ENCODE results near the gene ATP2B1.
"Not testable (repeated sequence)": the region's sequence is repeated elsewhere in the genome, so short reads cannot be mapped to it uniquely, and the experiment has no call there.

The ATP2B1 gene

DNA sequence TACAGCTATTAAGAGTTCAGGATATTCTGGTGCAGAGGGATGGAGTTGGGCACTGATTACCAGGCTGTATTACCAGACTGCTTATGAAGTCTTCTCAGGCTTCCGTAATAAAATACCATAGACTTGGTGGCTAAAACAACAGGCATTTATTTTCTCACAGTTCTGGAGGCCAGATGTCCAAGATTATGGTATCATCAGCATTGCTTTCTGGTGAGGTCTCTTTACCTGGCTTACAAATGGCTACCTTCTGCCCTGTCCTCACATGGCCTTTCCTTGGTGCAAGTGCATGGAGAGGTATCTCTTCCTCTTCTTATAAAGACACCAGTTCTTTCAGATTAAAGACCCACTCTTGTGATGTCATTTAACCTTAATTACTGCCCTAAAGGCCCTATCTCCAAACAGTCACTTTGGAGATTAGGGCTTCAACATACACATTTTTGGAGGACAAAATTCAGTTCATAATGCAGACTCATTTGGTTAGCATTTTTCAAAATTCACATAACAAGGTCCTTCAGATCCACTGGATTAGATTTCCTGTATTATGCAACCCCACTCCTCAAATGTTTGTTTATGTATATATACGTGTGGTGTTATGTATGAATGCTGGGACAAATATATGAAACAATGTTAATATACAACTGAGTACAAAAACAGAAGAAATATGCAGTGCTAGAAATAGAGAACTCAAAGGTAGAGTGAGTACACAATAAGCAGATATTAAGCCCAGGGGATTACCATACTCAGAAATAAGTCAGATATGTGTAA, 9.3 kb upstream of the ATP2B1 start:
- DNase-seq (ENCODE audit: low read depth in 2 of 2, low spot score in 1 of 2): no peak

DNA sequence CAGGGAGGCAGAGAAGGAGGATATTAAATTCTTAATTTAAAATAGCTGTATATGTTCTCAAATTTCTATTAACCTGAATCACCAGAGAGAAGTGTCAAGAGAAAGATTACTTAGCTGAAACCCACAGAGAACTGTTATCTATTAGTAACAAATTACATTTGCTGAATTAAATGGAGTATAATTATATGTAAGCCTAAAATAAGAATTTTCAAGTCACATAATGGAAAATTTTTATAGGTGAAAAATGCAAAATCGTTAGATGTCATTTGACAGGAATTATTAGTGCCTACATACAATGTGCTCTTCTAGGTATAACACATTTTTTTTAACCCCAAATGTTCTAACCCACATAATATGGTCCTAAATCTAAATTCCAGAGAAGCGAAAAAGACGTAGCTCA, 4.1 kb upstream of the ATP2B1 start:
- DNase-seq (ENCODE audit: low read depth in 2 of 2, low spot score in 1 of 2): no peak

DNA sequence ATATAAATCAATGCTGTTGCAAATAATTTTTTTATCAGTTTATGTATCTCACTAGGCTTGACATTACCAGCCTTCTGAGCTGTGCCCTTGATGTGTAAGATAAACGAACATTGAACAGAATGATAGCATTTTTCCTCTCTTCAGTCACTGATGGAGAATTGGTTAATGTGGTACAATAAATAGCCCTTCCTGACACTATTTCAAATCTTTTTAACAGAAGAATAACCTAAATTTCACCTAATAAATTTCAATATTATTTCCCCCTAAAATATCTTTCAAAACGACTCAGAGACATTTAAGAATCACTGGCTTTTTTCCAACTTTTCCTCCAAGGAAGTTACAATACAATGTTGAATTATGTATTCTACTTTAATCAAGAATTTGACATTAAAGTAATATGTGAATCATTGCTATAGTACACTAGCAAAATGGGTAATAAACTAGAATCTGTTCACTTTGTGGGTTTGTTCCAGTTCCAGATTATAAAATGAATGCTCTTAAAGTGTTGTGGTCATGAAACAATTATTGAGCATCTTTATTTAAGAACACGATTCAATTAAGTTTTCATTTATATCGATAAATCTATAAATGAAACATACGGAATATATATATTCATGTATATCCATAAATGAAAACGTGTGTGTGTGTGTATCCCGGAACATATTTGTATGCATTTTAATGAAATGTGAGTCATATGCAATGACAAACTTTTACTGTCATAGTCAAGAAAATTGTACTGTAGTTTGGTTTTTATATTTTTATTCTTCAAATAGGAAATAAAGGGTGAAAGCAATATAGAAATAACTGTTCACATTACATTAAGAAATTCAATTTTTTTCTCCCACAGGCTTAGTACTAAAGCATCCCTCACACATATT, 2.5 kb upstream of the ATP2B1 start:
- DNase-seq (ENCODE audit: low read depth in 2 of 2, low spot score in 1 of 2): no peak

DNA sequence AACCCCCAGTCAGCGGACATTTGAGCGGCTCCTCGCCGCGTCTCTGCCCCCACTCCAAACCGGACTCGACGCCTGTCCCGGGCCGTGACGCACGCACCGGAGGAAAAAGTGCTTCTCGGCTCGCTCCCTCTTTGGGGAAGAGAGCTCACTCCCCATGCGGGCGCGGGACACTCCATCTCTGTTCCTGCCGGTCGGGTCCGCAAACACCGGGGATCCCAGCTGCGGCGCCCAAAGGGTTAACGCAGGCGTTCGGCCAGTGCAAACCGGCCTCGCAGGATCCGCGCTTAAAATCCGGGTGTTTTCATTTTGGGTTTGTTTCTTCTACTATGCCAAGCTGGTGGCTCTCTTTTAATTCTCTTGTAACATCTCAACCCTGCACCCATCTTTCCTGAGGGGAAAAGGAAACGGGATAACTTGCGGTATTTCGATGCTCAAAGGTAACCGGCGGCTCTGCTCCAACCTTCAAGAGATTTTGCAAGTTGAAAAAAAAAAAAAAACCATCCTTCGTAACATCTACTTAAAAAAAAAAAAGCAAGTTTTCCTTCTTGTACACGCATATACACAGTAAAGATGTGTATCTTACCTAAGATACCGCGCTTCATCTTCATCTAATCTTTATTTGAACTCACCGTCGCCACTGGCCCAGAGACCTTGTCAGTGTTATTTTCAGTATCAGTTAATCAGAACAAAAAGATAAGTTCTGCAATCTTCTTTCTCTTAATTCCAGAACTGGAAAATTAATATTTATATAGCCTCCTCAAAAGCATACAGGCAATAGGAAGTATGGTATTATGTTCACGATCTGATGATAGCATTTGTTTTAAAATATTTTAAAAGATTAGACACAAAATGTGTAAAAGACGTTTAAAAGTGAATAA, 1.6 kb upstream of the ATP2B1 start:
- no peak for DNase-seq (ENCODE audit: low read depth in 2 of 2, low spot score in 1 of 2)

DNA sequence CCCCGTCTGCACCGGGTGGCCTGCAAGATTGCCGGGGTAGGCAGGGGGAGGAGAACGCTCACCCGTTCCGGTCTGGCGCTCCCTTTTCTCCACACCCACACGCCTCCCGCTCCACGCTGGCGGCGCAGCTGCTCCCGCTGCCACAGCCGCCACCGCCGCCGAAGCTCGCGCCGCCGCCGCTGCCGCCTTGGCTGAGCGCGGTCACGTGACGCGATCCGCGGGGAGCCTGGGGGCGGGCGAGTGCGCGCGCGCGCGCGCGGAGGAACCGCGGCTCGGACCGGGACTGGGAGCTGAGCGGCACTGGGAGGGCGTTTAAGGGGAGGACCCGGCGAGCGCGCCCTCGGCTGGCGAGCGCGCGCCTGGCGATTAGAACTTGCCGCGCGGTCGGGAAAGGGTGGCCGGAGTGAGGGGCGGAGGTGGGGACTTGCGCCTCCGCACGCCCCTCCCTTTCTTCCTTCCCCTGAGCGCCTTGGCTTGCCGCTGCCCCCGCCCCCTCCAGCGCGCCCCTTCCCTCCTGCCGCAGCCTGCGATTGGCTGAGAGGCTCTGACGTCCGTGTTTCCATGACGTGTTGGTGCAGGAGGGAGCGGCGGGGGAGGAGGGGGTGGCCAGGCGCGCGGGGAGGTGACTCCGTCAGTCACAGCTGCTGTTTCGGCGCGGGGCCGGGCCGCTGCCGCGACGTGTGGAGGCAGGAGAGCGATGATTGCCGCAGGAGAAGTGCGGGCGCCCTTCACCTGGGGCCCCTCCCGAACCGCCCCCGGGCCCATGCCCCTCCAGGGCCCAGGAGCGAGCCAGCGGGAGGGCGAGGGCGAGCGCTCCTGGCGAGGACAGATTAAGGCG, 738 bp upstream of the ATP2B1 start:
- peak; percentile 99 to 100 for DNase-seq (ENCODE audit: low read depth in 2 of 2, low spot score in 1 of 2)

DNA sequence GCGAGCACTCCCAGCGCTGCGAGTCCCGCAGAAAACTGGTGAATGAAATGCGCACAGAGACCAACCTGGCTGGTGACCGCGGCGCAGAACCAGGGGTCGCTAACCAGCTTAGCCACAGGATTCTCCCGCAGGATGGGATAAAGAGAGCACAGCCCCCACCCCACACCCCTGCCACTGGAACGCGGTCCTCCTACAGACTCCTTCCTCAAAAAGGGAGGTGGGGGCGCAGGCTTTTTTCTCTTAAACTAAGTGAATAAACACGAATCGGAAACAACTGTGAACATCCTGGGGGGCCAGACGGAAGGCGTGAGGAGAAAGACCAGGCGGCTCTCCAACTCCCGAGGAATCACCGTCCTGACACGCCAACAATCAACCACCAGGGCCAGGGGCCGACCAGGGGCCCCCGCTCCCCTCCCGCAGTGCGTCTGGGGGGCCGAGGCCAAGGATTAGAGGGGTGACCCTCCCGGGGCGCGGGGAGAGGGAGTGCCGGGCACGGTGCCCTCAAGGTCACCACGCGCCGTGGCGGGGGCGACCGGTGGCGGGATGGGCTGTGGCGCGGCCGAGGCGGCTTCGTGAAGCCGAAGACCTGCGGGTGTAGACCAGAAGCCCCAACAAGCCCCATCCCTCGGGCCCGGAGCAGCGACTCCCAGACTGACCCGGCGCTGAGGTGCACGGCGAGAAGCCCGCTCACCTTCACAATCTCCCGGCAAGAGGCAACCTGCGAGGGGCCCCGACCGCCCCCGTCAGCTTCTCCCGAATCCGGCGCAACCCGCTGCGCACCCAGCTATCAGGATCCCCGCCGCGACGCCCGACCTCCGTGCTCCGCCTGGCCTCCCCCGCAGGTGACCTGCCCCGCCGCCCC, 704 bp downstream of the ATP2B1 start:
- peak in 1 of 2 donors; percentile 20 for DNase-seq (ENCODE audit: low read depth in 2 of 2, low spot score in 1 of 2)

DNA sequence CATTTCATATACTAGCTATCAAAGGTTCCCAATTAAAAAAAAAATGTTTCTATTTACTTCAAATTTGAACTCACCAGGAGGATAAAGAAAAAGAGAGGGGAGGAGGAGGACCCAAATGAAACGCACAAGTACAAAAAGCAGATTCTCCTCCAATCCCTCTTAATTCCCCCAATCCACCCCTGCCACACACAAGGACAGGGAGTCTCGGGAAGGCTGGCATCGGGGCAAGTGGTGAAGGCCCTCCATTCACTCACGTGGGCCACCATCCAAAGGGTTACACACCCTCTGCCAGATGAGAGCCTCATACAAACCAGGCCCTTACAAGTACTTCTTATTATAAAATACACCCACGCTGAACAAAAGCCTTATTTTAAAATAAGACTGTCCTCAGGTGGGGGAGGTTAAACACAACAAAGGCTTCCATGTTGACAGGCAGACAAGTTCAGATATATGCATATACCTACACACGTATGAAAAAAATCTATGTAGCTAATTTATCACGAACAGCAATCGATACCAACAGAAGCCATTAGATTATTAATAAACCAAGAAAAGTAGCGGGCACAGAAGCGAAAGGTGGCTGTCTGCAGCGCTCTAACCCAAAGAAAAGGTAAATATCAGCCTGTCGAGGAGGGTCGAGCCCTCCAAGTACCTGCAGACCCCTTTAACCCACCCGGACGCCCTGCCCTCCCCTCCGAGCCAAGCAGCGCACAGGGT, 1.5 kb downstream of the ATP2B1 start:
- no peak for DNase-seq (ENCODE audit: low read depth in 2 of 2, low spot score in 1 of 2)

DNA sequence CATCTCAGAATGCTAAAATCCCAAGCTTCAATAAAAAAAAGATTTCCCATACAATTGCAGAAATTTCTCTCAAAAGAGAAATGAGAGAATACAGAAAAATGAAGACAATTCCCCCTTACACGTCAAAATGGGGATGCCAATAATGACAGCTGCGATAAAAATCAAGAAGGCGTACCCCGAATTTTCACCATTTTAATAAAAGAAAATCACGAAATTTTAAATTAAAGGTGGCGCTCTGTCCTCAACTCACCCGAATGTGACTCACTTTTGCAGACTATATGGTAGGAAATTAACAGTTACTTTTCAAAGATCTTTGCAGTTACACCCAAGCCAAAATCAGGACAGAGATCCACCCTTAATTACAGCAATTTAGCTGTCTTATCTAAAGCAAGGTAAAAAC, 2.1 kb downstream of the ATP2B1 start:
- DNase-seq (ENCODE audit: low read depth in 2 of 2, low spot score in 1 of 2): no peak

DNA sequence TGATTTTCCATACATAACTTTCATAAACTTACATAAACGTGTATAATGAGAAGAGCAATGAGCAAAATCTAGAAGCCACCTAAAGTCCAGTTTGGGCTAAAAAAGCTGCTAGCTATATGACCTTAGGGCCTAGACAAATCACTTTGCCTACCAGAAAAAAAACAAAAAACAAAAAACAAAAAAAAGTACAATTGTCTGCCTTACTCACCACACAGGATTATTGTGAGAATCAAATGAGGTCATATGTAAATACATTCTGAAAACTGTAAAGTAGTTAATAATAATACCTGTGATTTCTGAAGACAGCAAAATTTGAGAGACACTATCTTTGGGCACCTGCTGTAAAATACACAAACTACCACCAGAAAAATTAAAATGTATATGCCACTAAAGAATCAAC, 4.2 kb downstream of the ATP2B1 start:
- no peak for DNase-seq (ENCODE audit: low read depth in 2 of 2, low spot score in 1 of 2)

DNA sequence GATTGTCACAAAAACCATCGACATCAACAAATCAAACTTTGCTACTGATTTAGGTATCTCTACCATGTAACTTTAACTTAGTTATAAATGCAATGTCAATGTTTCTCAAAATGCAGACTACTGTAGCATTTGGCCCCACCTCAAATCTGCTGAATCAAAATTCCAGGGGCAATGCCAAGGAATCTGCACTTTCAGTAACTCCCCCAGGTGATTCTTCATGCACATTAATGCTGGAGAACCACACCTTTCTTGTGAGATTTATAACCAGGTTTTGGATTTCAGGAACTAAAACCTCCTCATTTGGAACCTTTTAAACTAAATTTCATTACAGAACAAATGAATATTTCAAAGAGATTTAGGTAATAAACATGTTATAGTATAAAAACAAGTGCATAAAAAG, 4.9 kb downstream of the ATP2B1 start:
- no peak for DNase-seq (ENCODE audit: low read depth in 2 of 2, low spot score in 1 of 2)

DNA sequence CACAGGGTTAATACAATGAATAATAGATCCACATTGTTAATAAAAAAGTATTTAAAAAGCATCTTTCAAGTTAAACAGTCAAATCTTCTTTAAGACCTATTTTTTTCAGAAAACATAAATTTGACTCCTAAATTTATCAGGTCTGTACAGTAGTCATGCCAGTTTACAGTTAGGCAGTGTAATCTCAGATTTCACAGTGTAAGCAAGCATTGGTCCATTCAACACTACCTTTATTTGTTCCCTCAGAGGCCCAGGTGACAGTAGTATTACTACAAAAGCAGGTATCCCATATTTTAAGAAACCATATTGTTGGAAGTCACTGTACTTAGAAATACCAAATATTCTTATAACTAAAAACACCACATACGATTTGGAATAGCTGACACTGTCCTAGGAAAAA, 6.1 kb downstream of the ATP2B1 start:
- DNase-seq (ENCODE audit: low read depth in 2 of 2, low spot score in 1 of 2): no peak

DNA sequence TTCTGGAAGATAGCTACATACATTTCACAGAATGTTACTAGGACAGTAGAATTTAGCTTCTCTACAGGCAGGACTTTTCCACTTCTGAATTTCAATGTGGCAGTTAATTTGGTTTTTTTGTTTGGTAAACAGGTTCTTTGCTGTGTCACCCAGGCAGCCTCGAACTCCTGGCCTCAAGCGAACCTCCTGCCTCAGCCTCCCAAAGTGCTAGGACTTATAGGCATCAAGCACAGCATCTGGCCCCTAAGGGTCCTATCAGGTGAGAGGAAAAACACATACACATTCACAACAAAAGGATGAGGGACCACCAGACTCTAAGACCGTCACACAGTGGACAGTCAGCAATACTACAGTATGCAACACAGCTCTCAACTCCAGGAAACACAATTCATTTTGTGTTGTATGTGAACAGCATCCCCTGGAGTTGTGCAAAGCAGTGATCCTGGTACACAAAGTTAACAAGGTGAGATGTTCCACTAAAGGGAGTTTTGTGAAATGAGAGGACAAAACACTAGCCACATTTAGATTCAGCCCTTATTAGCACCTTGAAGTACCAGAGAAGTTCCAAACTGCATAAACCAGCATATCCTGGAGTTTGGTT, 6.9 kb downstream of the ATP2B1 start:
- DNase-seq (ENCODE audit: low read depth in 2 of 2, low spot score in 1 of 2): no peak

DNA sequence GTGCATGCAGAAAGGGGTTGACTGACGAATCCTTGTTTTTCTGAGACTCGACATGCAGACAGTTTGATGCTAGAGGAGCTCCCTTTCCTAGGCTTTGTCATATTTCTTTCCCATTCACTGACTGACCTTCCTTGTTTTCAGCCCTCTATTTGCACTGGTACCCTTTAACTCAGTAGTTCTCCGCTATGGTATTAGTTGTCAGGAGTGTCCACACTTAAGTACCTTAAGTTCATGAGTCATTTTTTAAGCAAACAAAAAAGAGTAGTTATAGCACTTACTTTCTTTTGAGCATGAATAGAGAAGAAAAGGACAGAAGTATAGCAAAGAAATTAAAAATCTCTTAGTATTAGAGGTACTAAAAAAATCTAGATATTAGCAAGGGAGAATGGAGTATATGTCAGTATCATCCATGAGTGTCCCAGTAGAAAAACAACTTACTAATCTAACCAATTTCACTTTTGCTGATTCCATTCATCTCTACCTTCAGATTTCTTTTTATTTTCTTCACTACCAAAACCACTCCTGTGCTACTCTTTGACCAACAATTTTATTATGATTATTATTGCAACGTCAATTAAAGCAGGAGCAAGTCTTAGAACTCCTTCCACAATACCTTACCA, 8.3 kb downstream of the ATP2B1 start:
- no peak for DNase-seq (ENCODE audit: low read depth in 2 of 2, low spot score in 1 of 2)

DNA sequence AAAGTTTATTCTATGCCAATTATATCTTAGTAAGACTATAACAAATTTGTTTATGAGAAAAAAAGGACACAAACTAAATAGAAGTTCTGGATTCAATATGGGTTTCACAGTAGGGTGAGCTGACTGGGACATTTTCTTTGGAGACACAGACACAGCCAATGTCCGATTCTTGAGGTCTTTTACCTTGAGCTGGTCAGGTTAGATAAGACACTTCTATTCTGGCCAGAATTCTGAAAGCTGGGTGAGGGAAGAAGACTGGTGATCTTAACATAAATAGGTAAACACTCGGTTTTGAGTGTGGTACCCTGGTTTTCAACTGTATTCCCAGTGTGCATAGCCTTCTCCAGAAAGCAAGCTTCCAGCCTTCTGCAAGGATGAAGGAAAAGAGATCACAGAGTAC, 10.0 kb downstream of the ATP2B1 start:
- DNase-seq (ENCODE audit: low read depth in 2 of 2, low spot score in 1 of 2): no peak

DNA sequence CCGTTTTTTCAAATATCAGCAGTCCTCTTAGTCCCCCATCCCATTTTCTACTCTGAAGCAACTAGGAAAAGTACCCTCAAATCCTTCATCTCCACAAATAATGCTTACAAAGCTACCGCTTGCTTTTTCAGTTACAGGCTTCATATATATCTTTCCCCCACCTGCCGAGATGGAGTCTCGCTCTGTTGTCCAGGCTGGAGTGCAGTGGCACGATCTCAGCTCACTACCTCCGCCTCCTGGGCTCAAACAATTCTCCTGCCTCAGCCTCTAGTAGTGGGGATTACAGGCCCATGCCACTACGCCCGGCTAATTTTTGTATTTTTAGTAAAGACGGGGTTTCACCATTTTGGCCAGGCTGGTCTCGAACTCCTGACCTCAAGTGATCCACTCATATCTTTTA, 10.9 kb downstream of the ATP2B1 start:
- not testable (repeated sequence) for DNase-seq (ENCODE audit: low read depth in 2 of 2, low spot score in 1 of 2)

DNA sequence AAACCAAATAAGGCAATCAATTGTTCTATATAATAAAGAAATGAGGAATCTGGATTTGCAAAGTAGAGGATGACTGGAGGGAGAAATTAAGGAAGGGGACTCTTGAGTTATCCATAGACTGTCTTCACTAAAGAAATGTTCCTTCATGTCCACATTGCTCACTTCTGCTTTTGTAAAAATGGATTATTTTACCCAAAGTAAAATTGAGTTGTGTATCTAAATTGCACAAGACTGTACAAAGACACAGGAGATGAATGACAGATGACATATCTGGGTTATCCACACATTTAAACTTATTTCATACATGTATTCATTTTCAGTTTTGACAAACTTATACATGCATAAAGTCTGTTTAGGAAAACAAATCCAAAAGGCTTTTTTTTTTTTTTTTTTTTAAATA, 11.3 kb downstream of the ATP2B1 start:
- DNase-seq (ENCODE audit: low read depth in 2 of 2, low spot score in 1 of 2): no peak

DNA sequence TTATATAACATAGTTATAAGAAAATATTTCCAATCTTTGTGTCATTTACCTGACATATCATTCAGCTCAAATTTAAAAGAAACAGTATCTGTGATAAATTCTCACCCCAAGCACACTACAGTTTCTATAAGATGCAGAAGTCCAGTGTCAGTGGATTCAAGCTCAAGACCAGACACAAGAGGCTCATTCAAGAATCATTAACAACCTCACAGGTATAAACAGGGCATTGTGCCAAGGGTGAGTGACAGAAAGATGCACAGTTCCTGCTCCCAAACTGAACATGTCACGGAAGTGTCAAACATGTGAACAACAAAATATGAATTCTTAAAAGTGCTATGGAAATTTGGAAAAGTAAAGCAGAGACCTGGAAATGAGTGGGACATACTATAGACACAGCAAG, 12.8 kb downstream of the ATP2B1 start:
- DNase-seq (ENCODE audit: low read depth in 2 of 2, low spot score in 1 of 2): no peak

DNA sequence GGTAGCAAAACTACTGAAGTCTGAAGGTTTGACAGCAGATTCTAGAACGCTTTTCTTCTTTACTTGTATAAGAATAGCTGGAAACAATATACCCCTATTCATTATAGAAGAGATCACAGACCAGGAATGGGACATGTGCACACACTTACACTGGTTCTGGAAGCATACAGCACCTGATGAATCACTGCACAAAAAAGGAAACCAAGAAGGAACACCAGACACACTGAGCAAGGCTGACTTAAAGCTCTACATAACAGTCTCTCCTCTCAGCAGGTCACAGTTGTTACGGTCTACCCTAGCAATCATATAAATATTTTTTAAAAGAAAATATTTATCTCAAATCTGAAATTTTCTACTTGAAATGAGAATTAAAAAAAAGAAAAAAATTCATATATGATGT, 13.5 kb downstream of the ATP2B1 start:
- no peak for DNase-seq (ENCODE audit: low read depth in 2 of 2, low spot score in 1 of 2)
